GM12891 (cell line): ENCODE measurements around the gene C4BPA.

ENCODE experiments used
- POLR2A ChIP-seq: IDR thresholded peaks from 2 replicates; pipeline ENCODE4 v1.6.1; 2011; ENCODE audit warnings: low read depth, low read length, control low read depth
- POLR2AphosphoS5 ChIP-seq: IDR thresholded peaks from 2 replicates; pipeline ENCODE4 v1.6.1; 2011; ENCODE audit warnings: low read depth, low read length, control low read depth
- TAF1 ChIP-seq: IDR thresholded peaks from 2 replicates; pipeline ENCODE4 v1.6.1; 2011; ENCODE audit warnings: low read depth, low read length, control low read depth

GRCh38 chr1:207188901-207189300 lies 84.9 kb downstream of the C4BPA start:
- TF ChIP-seq POLR2A (no peak), TAF1 (no peak), POLR2AphosphoS5 (no peak)
